HepG2 (cell line): ENCODE results near the gene MARF1. TPM values are rescaled to one million over a fixed set of nuclear protein-coding genes. Genes with fewer than 3 reads are reported as not detected.
"Not testable (repeated sequence)": the region's sequence is repeated elsewhere in the genome, so short reads cannot be mapped to it uniquely, and the experiment has no call there.

Experiments used
- ATAC-seq: fragments of 200-7000 bp; cut with Tn5 transposase; 3 replicates; pipeline ENCODE4 v1.9.1; 2020; ENCODE audit warnings: mild to moderate bottlenecking, moderate library complexity
- BruUV-seq: library from RNA; stranded (reverse); fragments of 400-500 nt; replicated peaks from 2 replicates; lab custom pipeline; 2021; lab: Mats Ljungman, UMichigan
- CTCF ChIA-PET: fragments of 300-600 bp; formaldehyde crosslinking; extraction: SDS; loops from one replicate; lab custom pipeline; 2021; ENCODE audit warnings: low total read pairs, inconsistent platforms, low intra/inter-chr PET ratio; lab: Yijun Ruan, JAX
- POLR2A ChIA-PET: fragments of 350-600 bp; sonication (Branson Sonifier 250); formaldehyde crosslinking; loops from one replicate; lab custom pipeline; 2020; ENCODE audit warnings: antibody characterized with exemption, inconsistent platforms; lab: Yijun Ruan, JAX
- DNase-seq: peaks from one replicate; pipeline ENCODE4 v3.0.0-alpha.2; 2015; ENCODE audit warnings: low spot score
- FAIRE-seq: peaks from 3 replicates; lab custom pipeline; 2011; peaks lifted over from hg19 to GRCh38; lab: Jason Lieb, UNC
- H2AFZ ChIP-seq: one replicate; pipeline ENCODE4 v1.6.1; 2011; ENCODE audit warnings: low read length, inconsistent platforms
- H3K27ac ChIP-seq: fragments of 300-600 bp; 3 replicates; pipeline ENCODE4 v1.8.0; 2011; ENCODE audit warnings: mixed run types, mild to moderate bottlenecking, mixed read lengths, low read length, inconsistent platforms; ENCODE audit not compliant: insufficient read depth; ENCODE audit errors: extremely low read length
- H3K27me3 ChIP-seq, 2 experiments: fragments of 200-600 bp in 1 of 2; 2 replicates in 1 of 2; 3 replicates in 1 of 2; pipeline versions ENCODE4 v1.6.0 to v1.8.0; 2011; ENCODE audit warnings: low read length in 2 of 2, mild to moderate bottlenecking in 2 of 2, moderate library complexity in 2 of 2, inconsistent platforms in 1 of 2; ENCODE audit not compliant: insufficient read depth in 2 of 2, control insufficient read depth in 1 of 2
- H3K36me3 ChIP-seq, 2 experiments: fragments of 200-600 bp in 1 of 2; replicated peaks in 1 of 2; 2 replicates in 1 of 2; 3 replicates in 1 of 2; pipeline versions ENCODE4 v1.5.1 to v1.8.0; 2011; ENCODE audit warnings: low read length in 2 of 2, inconsistent platforms in 1 of 2; ENCODE audit not compliant: insufficient read depth in 2 of 2, control insufficient read depth in 1 of 2
- H3K4me1 ChIP-seq: 2 replicates; pipeline ENCODE4 v1.5.1; 2012; ENCODE audit warnings: low read length, inconsistent platforms; ENCODE audit not compliant: insufficient read depth
- H3K4me2 ChIP-seq: 2 replicates; pipeline ENCODE4 v1.6.0; 2011; ENCODE audit warnings: low read depth, low read length, inconsistent platforms
- H3K4me3 ChIP-seq, 3 experiments: fragments of 200-600 bp in 1 of 3; sonication (generic), shearing (Covaris generic) in 1 of 3; replicated peaks in 1 of 3; 2 replicates each; pipeline ENCODE4 v1.5.1; 2011 to 2016; ENCODE audit warnings: low read length in 3 of 3, inconsistent platforms in 2 of 3, low read depth in 2 of 3, mild to moderate bottlenecking in 2 of 3, control low read depth in 1 of 3, mixed read lengths in 1 of 3; ENCODE audit not compliant: insufficient read depth in 1 of 3
- H3K79me2 ChIP-seq: one replicate; pipeline ENCODE4 v1.6.1; 2011; ENCODE audit warnings: low read length, inconsistent platforms; ENCODE audit not compliant: insufficient read depth
- H3K9ac ChIP-seq: 2 replicates; pipeline ENCODE4 v1.6.0; 2011; ENCODE audit warnings: mild to moderate bottlenecking, low read depth, low read length, inconsistent platforms; ENCODE audit not compliant: insufficient read depth
- H3K9me3 ChIP-seq: 2 replicates; pipeline ENCODE4 v1.5.1; 2012; ENCODE audit warnings: mild to moderate bottlenecking, low read length
- H4K20me1 ChIP-seq: 2 replicates; pipeline ENCODE4 v1.6.0; 2011; ENCODE audit warnings: inconsistent platforms, mild to moderate bottlenecking, low read length, moderate library complexity; ENCODE audit not compliant: insufficient read depth
- EP300 ChIP-seq, 3 experiments: sonication (generic) in 1 of 3; formaldehyde crosslinking in 1 of 3; IDR thresholded peaks; 2 replicates each; pipeline versions ENCODE4 v1.5.1 to v1.6.1; 2011 to 2020; ENCODE audit warnings: low read depth in 2 of 3, low read length in 2 of 3, borderline replicate concordance in 1 of 3, improper control_type of control experiment in 1 of 3, mild to moderate bottlenecking in 1 of 3, missing genetic modification reagents in 1 of 3, moderate library complexity in 1 of 3
- GABPB1 ChIP-seq: IDR thresholded peaks from 2 replicates; pipeline ENCODE4 v1.6.1; 2016; ENCODE audit warnings: mild to moderate bottlenecking, missing genetic modification reagents, moderate library complexity, missing compliant biosample characterization
- KAT7 ChIP-seq: IDR thresholded peaks from 2 replicates; pipeline ENCODE4 v1.6.1; 2018; ENCODE audit warnings: borderline replicate concordance, missing compliant biosample characterization
- KMT2B ChIP-seq: IDR thresholded peaks from 2 replicates; pipeline ENCODE4 v1.6.1; 2016; ENCODE audit warnings: missing genetic modification reagents, missing compliant biosample characterization
- MZF1 ChIP-seq: sonication (generic); formaldehyde crosslinking; IDR thresholded peaks from 2 replicates; pipeline ENCODE4 v1.8.1; 2023; ENCODE audit warnings: mild to moderate bottlenecking, missing genetic modification reagents, borderline replicate concordance
- SAFB2 ChIP-seq: sonication (generic); formaldehyde crosslinking; IDR thresholded peaks from 2 replicates; pipeline ENCODE4 v1.5.1; 2020; ENCODE audit warnings: missing genetic modification reagents, low read depth, mild to moderate bottlenecking, borderline replicate concordance
- SMAD1 ChIP-seq: sonication (generic); formaldehyde crosslinking; IDR thresholded peaks from 2 replicates; pipeline ENCODE4 v1.4.0; 2020; ENCODE audit warnings: missing genetic modification reagents, low read depth, mild to moderate bottlenecking, borderline replicate concordance
- SRY ChIP-seq: sonication (generic); formaldehyde crosslinking; IDR thresholded peaks from 2 replicates; pipeline ENCODE4 v1.8.0; 2022; ENCODE audit warnings: mild to moderate bottlenecking, missing genetic modification reagents
- TAF1 ChIP-seq: sonication (generic); formaldehyde crosslinking; IDR thresholded peaks from 2 replicates; pipeline ENCODE4 v1.4.0; 2020; ENCODE audit warnings: missing genetic modification reagents
- TGIF2 ChIP-seq: IDR thresholded peaks from 2 replicates; pipeline ENCODE4 v1.6.1; 2016; ENCODE audit warnings: control low read depth, missing compliant biosample characterization
- WIZ ChIP-seq: sonication (generic); formaldehyde crosslinking; IDR thresholded peaks from 2 replicates; pipeline ENCODE4 v1.5.1; 2020; ENCODE audit warnings: mild to moderate bottlenecking, missing genetic modification reagents
- ZBTB20 ChIP-seq: sonication (generic); formaldehyde crosslinking; IDR thresholded peaks from 2 replicates; pipeline ENCODE4 v1.8.1; 2023; ENCODE audit warnings: missing genetic modification reagents, low read depth, mild to moderate bottlenecking, borderline replicate concordance
- ZKSCAN5 ChIP-seq: sonication (generic); formaldehyde crosslinking; IDR thresholded peaks from 2 replicates; pipeline ENCODE4 v1.5.1; 2020; ENCODE audit warnings: mild to moderate bottlenecking, missing genetic modification reagents
- ZNF136 ChIP-seq: sonication (generic); formaldehyde crosslinking; IDR thresholded peaks from 2 replicates; pipeline ENCODE4 v1.8.1; 2022; ENCODE audit warnings: low read depth, mild to moderate bottlenecking, moderate library complexity, missing genetic modification reagents
- ZNF350 ChIP-seq: sonication (generic); formaldehyde crosslinking; IDR thresholded peaks from 2 replicates; pipeline ENCODE4 v1.4.0; 2020; ENCODE audit warnings: mild to moderate bottlenecking, low read depth, missing genetic modification reagents, borderline replicate concordance
- ZNF431 ChIP-seq: sonication (generic); formaldehyde crosslinking; IDR thresholded peaks from 2 replicates; pipeline ENCODE4 v1.9.0; 2022; ENCODE audit warnings: missing genetic modification reagents, low read depth, mild to moderate bottlenecking, borderline replicate concordance
- ZNF441 ChIP-seq: sonication (generic); formaldehyde crosslinking; IDR thresholded peaks from 2 replicates; pipeline ENCODE4 v1.7.0; 2021; ENCODE audit warnings: missing genetic modification reagents, borderline replicate concordance
- ZNF501 ChIP-seq: sonication (generic); formaldehyde crosslinking; IDR thresholded peaks from 2 replicates; pipeline ENCODE4 v1.5.1; 2020; ENCODE audit warnings: mild to moderate bottlenecking, moderate library complexity, missing genetic modification reagents
- WGBS: methylation state at CpG from one replicate; pipeline ENCODE4 v1.1.6; 2017; ENCODE audit warnings: low lambda C conversion rate; 5-methylcytosine and 5-hydroxymethylcytosine counted together
- in situ Hi-C: cut with HindIII; loops from 2 replicates; pipeline ENCODE4 v1.10.0; 2017; ENCODE audit warnings: low pct_unique_long_range_greater_than_20kb; ENCODE audit not compliant: extremely low pct_ligation_motif_present
- intact Hi-C: fragments of 100-400 bp; cut with micrococcal nuclease; formaldehyde crosslinking; loops from one replicate; pipeline ENCODE4 v1.10.0; 2022; ENCODE audit not compliant: unreplicated experiment
- polyA plus RNA-seq, 8 experiments: library from polyadenylated mRNA; depleted of rRNA in 3 of 8; stranded (reverse) in 7 of 8; unstranded in 1 of 8; fragments of >200 nt; fragmentation: Illumina TruSeq in 4 of 8; extraction: Trizol in 4 of 8; gene quantifications; 2 replicates each; pipeline versions ENCODE4 v1.2.1 to v1.2.3, GENCODE V29; 2011 to 2016; ENCODE audit warnings: low read depth in 4 of 8, missing spikeins in 1 of 8, mixed read lengths in 1 of 8; ENCODE audit not compliant: insufficient read depth in 1 of 8
- total RNA-seq, 5 experiments: library from RNA; depleted of rRNA; stranded (reverse); fragments of >200 nt; fragmentation: Illumina TruSeq; extraction: Trizol; gene quantifications; 2 replicates each; pipeline ENCODE4 v1.2.3, GENCODE V29; 2016; ENCODE audit warnings: low read depth in 1 of 5
- TF ChIP-seq, protein P1 (sequence below): sonication (generic); formaldehyde crosslinking; IDR thresholded peaks from 2 replicates; pipeline ENCODE4 v1.8.0; 2022; ENCODE audit warnings: missing genetic modification reagents, mild to moderate bottlenecking, borderline replicate concordance
- TF ChIP-seq, protein P2 (sequence below): sonication (generic); formaldehyde crosslinking; IDR thresholded peaks from 2 replicates; pipeline ENCODE4 v1.5.0; 2020; ENCODE audit warnings: missing genetic modification reagents, mild to moderate bottlenecking, borderline replicate concordance

MARF1 gene
- total and polyA plus RNA-seq, 2 of the 13 experiments (the other 11 are each of a cell fraction or from before 2014, with no cell fraction given) = 8.7 to 20.7 TPM

DNA sequence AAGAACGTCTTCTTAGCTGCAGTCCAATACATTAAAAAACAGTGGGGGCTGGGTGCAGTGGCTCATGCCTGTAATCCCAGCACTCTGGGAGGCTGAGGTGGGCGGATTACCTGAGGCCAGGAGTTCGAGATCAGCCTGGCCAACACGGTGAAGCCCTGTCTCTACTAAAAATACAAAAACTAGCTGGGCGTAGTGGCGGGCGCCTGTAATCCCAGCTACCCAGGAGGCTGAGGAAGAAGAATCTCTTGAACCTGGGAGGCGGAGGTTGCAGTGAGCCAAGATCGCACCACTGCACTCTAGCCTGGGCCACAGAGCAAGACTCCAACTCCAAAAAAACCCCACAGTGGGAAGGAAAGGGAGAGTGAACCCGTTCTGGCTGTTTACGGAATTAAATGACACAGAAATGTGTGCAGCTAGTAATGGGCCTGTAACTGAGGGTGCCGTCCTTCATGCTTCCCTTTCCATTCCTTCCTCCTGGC lies 35.7 kb downstream of the MARF1 start:
- 97% methylated on average over 12 of the region's 12 CpGs for WGBS
- BruUV-seq; H3K4me3 ChIP-seq; in situ Hi-C loops; H4K20me1 ChIP-seq; ATAC-seq; H3K79me2 ChIP-seq; intact Hi-C loops; H3K27me3 ChIP-seq; FAIRE-seq; CTCF ChIA-PET; H3K9me3 ChIP-seq; H2AFZ ChIP-seq; DNase-seq; TF ChIP-seq EP300 (IDR thresholded peaks at IDR 0.05; ENCODE audit: low read depth in 2 of 2, low read length in 2 of 2): not testable (repeated sequence)
- H3K27ac ChIP-seq = peak overlapping the region; percentile 58
- POLR2A ChIA-PET = interaction anchor here (0.7 to 6.0 kb wide), 12 partner anchors 8 to 389 kb away, joined by 3 to 89 read pairs (median 4); partner anchors contain the start of gene MARF1
- H3K4me2 ChIP-seq = peak overlapping the region; percentile 48; the same call in 1 of the 2 replicates
- H3K4me1 ChIP-seq = peaks cover 60% of the 10 kb centered on the region
- H3K9ac ChIP-seq = peak overlapping the region; percentile 13; the same call in 1 of the 2 replicates
- H3K36me3 ChIP-seq = peaks cover 28 to 52% of the 10 kb centered on the region in 2 experiments
- peak; percentile 11; the same call in 1 of the 2 replicates for TF ChIP-seq ZNF431 (CRISPR knock-in tag)
- 0 out of 2 replicates have a peak, but pooled peaks have one; percentile 31 for TF ChIP-seq TGIF2 (CRISPR knock-in tag)
- TF ChIP-seq, protein P1, sequence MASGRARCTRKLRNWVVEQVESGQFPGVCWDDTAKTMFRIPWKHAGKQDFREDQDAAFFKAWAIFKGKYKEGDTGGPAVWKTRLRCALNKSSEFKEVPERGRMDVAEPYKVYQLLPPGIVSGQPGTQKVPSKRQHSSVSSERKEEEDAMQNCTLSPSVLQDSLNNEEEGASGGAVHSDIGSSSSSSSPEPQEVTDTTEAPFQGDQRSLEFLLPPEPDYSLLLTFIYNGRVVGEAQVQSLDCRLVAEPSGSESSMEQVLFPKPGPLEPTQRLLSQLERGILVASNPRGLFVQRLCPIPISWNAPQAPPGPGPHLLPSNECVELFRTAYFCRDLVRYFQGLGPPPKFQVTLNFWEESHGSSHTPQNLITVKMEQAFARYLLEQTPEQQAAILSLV = peak; percentile 59; the same call in 1 of the 2 replicates
- peak; percentile 33; the same call in 1 of the 2 replicates for TF ChIP-seq ZNF350 (CRISPR knock-in tag)
- 0 out of 2 replicates have a peak, but pooled peaks have one; percentile 5 for TF ChIP-seq SMAD1
- peak; percentile 5; the same call in 1 of the 2 replicates for TF ChIP-seq ZNF441
- peak; percentile 65; the same call in 1 of the 2 replicates for TF ChIP-seq WIZ (CRISPR knock-in tag)
- TF ChIP-seq SRY = 0 out of 2 replicates have a peak, but pooled peaks have one; percentile 81
- TF ChIP-seq, protein P2, sequence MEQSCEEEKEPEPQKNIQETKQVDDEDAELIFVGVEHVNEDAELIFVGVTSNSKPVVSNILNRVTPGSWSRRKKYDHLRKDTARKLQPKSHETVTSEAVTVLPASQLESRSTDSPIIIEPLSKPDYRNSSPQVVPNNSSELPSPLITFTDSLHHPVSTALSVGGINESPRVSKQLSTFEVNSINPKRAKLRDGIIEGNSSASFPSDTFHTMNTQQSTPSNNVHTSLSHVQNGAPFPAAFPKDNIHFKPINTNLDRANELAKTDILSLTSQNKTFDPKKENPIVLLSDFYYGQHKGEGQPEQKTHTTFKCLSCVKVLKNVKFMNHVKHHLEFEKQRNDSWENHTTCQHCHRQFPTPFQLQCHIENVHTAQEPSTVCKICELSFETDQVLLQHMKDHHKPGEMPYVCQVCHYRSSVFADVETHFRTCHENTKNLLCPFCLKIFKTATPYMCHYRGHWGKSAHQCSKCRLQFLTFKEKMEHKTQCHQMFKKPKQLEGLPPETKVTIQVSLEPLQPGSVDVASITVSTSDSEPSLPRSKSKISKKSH = peak; percentile 36; the same call in 1 of the 2 replicates
- 0 out of 2 replicates have a peak, but pooled peaks have one; percentile 2 for TF ChIP-seq GABPB1
- 0 out of 2 replicates have a peak, but pooled peaks have one; percentile 17 for TF ChIP-seq TAF1 (CRISPR knock-in tag)
- 0 out of 2 replicates have a peak, but pooled peaks have one; percentile 33 for TF ChIP-seq KMT2B (CRISPR knock-in tag)
- 0 out of 2 replicates have a peak, but pooled peaks have one; percentile 59 for TF ChIP-seq MZF1 (CRISPR knock-in tag)
- 0 out of 2 replicates have a peak, but pooled peaks have one; percentile 34 for TF ChIP-seq ZNF136 (CRISPR knock-in tag)
- 0 out of 2 replicates have a peak, but pooled peaks have one; percentile 69 for TF ChIP-seq SAFB2 (CRISPR knock-in tag)
- TF ChIP-seq EP300 (CRISPR knock-in tag; IDR thresholded peaks at IDR 0.05; ENCODE audit: borderline replicate concordance) = peak; percentile 8; the same call in 1 of the 2 replicates
- 0 out of 2 replicates have a peak, but pooled peaks have one; percentile 54 for TF ChIP-seq ZKSCAN5
- peak; percentile 48; the same call in 1 of the 2 replicates for TF ChIP-seq ZBTB20 (CRISPR knock-in tag)
- TF ChIP-seq ZNF501 (CRISPR knock-in tag) = peak; percentile 67; the same call in 1 of the 2 replicates
- TF ChIP-seq KAT7 (CRISPR knock-in tag) = 0 out of 2 replicates have a peak, but pooled peaks have one; percentile 25
